Measurements from ENCODE around the gene DPP8. TPM values are rescaled to one million over a fixed set of nuclear protein-coding genes. Genes with fewer than 3 reads are reported as not detected.

Gene DPP8
- total RNA-seq, 1 experiment from 2014 or later, result 34.7 TPM

- Histone ChIP-seq H3K36me3 (no peaks in the 10 kb centered on the region), H3K9me3 (replicated peaks) (no peaks in the 10 kb centered on the region), H3K4me1 (peaks cover 18% of the 10 kb centered on the region; the same call in 1 of the 2 replicates), H3K4me3 (peak overlapping the region; percentile 95), H3K27me3 (no peaks in the 10 kb centered on the region), H3K27ac (peak overlapping the region; percentile 90)
- DNase-seq, result peak; percentile 78 to 93
These were observed 93.4 kb downstream of the DPP8 start for GRCh38 chr15:65423976-65424679.

DNA sequence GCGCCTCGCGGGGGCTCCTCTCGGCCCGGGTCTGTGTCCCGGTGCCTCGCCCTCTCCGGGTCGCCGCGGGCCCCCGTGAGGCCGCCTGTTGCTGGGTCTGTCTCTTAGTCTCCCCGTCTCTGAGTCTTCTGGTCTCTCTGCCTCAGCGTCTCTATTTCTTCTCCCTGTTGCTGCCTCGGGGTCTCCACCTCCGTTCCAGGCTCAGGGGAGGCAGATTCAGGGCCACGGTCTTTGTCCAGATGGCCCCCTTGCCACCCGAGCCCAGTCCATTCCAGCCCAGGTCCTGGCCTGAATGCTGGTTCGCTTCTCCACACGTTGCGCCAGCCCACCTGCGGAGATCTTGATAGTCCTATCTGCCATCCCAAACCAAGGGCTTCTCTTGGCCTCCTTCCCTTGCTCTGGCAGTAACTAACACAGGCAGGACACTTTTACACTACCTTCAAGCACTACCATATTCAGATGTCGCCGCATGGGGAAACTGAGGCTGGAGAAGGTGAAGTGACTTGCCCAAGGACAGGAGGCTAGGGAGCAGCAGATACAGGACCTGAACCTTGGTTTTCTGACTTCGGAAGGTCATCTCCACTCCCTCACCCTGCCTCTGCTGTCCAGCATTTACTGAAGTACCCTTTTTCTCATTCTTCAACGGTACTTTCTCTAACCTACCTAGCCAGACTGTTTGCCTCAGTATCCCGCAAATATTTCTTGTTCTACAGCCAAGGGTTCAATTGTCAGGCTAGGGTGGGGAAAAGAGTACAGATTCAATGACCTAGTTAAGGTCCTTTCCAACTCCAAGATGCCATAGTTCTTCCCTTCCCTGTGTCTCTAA is 94.1 kb downstream of the DPP8 start:
- peak; percentile 33 to 61 for DNase-seq
- peak overlapping the region; percentile 90 for H3K27ac ChIP-seq
- no peaks in the 10 kb centered on the region for H3K27me3 ChIP-seq

GRCh38 chr15:65421360-65422215 is 95.9 kb downstream of the DPP8 start:
- H3K4me1 ChIP-seq, result peaks cover 30% of the 10 kb centered on the region
- H3K9me3 ChIP-seq (replicated peaks), result no peaks in the 10 kb centered on the region
- H3K4me3 ChIP-seq, result peak overlapping the region; percentile 95
- peak overlapping the region; percentile 84 for H3K27ac ChIP-seq
- H3K27me3 ChIP-seq, result no peaks in the 10 kb centered on the region
- peak; percentile 98 for DNase-seq
- no peaks in the 10 kb centered on the region for H3K36me3 ChIP-seq

More for the DNA sequence above, 94.1 kb downstream of the DPP8 start:
- no peaks in the 10 kb centered on the region for H3K9me3 ChIP-seq (replicated peaks)
- H3K36me3 ChIP-seq, result no peaks in the 10 kb centered on the region
- peaks cover 18% of the 10 kb centered on the region; the same call in 1 of the 2 replicates for H3K4me1 ChIP-seq
- peak overlapping the region; percentile 95 for H3K4me3 ChIP-seq

DNA sequence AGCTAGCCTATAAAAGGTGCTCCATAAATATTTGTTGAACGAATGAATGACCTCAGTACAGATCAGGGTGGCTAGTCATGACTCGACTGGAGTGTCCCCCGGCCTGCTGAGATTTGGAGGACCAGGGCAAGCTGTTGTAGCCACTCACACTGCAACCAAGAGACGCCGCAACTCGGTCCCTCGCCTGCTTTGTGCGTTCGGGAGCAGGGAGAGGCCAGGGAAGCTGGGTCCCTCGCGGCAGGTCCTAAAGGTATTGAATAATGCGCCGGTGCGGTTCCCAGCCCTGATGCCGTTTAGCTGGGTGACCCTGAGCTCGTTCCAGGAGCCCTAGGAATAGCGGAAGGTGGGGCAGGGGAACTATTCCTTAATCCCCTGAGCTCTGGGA is 96.5 kb downstream of the DPP8 start:
- Histone ChIP-seq H3K9me3 (replicated peaks) (no peaks in the 10 kb centered on the region), H3K4me1 (peaks cover 36% of the 10 kb centered on the region), H3K27me3 (no peaks in the 10 kb centered on the region), H3K27ac (peak overlapping the region; percentile 84), H3K36me3 (no peaks in the 10 kb centered on the region), H3K4me3 (peak overlapping the region; percentile 95)
- DNase-seq, result no peak

- Histone ChIP-seq H3K27me3 (no peaks in the 10 kb centered on the region), H3K9me3 (replicated peaks) (no peaks in the 10 kb centered on the region), H3K36me3 (no peaks in the 10 kb centered on the region), H3K4me1 (peaks cover 49% of the 10 kb centered on the region), H3K27ac (no peak overlapping the region), H3K4me3 (no peak overlapping the region)
- no peak for DNase-seq
These were observed 98.9 kb downstream of the DPP8 start for GRCh38 chr15:65418596-65418995.

DNA sequence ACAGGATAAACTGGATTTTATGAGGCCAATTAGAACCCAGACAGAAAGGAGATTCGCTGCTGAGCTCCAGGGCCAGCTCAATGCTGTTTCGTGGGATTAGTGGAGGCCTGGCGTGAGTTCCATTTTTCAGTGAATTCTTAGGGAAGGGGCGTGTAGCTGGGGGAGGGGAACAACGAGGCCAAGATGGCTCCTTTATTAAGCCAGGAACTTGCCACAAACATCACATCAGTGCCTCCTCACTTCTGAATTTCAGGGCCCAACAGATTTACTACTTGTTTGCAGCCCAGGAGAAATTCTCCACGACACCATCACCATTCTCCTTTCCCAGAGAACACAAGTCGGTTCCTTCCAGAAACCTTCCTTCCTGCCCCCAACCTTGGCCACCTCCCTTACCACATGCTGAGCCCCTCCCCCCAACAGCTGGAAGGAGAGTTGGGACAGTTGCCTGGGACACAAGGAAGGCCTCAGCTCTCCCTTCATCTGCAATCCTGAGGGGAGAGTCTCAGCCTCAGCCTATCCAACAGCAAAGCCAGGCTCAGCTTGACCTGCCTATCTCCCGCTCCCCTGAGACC is 100.6 kb downstream of the DPP8 start:
- DNase-seq, result peak; percentile 94 to 96
- Histone ChIP-seq H3K27ac (peak overlapping the region; percentile 88), H3K4me1 (peaks cover 52% of the 10 kb centered on the region), H3K36me3 (no peaks in the 10 kb centered on the region), H3K27me3 (no peaks in the 10 kb centered on the region), H3K9me3 (replicated peaks) (no peaks in the 10 kb centered on the region), H3K4me3 (peak overlapping the region; percentile 33)

GRCh38 chr15:65414841-65415621 is 102.5 kb downstream of the DPP8 start:
- H3K4me3 ChIP-seq, result peak overlapping the region; percentile 9; the same call in 1 of the 2 replicates
- H3K36me3 ChIP-seq, result no peaks in the 10 kb centered on the region
- DNase-seq, result peak; percentile 98 to 99
- H3K9me3 ChIP-seq (replicated peaks), result no peaks in the 10 kb centered on the region
- H3K27me3 ChIP-seq, result no peaks in the 10 kb centered on the region
- peaks cover 43% of the 10 kb centered on the region for H3K4me1 ChIP-seq
- peak overlapping the region; percentile 76 for H3K27ac ChIP-seq

DNA sequence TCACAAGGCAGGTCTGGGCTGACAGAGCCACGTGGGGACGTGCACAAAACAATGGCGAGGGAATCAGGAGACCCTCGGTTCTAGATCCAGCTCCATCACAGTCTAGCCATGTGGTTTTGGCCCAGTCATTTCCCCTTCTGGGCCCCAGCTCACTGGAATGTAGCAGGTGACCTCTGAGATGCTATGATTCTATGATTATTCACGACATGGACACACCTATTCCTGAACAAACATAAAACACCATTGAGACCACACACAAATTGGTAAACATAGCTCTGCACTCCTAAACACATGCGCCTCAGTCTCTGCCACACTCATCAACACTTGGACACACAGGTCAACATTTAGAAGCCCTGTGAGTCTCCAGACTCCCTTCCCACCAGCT is 103.7 kb downstream of the DPP8 start:
- Histone ChIP-seq H3K9me3 (replicated peaks) (no peaks in the 10 kb centered on the region), H3K27ac (peak overlapping the region; percentile 76; the same call in 1 of the 2 replicates), H3K36me3 (no peaks in the 10 kb centered on the region), H3K27me3 (no peaks in the 10 kb centered on the region), H3K4me3 (no peak overlapping the region), H3K4me1 (peaks cover 52% of the 10 kb centered on the region)
- DNase-seq, result no peak

DNA sequence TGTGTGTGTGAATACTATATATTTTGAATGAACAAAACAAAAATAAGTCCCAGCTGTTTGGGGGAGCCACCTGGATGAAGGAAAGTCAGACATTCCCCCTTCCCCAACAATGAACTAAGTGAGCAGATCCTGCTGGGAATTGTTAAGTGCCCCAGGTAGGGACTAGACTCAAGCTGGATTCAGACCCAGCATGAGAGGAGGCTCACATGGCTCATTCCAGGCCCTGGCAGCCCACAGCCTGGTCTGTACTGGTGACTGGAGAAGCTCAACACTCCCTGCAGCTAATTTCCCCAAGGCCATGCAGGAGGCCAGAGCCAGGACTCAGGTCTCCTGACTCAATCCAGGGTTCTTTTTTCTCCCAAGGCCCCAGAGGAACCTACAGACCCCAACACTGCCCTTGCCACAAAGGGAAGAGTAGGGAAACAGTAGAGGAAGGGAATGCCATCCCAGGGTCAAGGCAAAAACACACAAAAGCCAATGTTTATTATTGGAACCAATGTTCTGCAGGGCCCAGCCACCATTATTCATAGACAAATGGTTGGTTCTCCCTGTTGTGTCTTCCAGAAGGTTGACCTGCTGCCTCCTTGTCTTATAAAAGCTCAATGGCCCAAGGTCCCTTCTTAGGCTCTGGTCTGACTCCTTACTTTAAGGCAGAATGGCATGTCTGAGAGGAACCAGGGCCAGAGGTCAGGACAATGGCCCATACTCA is 104.3 kb downstream of the DPP8 start:
- DNase-seq, result no peak
- Histone ChIP-seq H3K27ac (no peak overlapping the region; the same call in 1 of the 2 replicates), H3K4me1 (peaks cover 56% of the 10 kb centered on the region), H3K36me3 (no peaks in the 10 kb centered on the region), H3K4me3 (no peak overlapping the region), H3K27me3 (no peaks in the 10 kb centered on the region), H3K9me3 (replicated peaks) (no peaks in the 10 kb centered on the region)

- no peaks in the 10 kb centered on the region for H3K27me3 ChIP-seq
- no peaks in the 10 kb centered on the region for H3K9me3 ChIP-seq (replicated peaks)
- no peak for DNase-seq
- peaks cover 56% of the 10 kb centered on the region for H3K4me1 ChIP-seq
- no peaks in the 10 kb centered on the region for H3K36me3 ChIP-seq
- H3K27ac ChIP-seq, result no peak overlapping the region
- H3K4me3 ChIP-seq, result no peak overlapping the region
These were observed 104.9 kb downstream of the DPP8 start for GRCh38 chr15:65412556-65412955.

GRCh38 chr15:65411465-65412071 is 105.9 kb downstream of the DPP8 start:
- no peaks in the 10 kb centered on the region for H3K27me3 ChIP-seq
- no peak for DNase-seq
- peaks cover 52% of the 10 kb centered on the region for H3K4me1 ChIP-seq
- no peaks in the 10 kb centered on the region for H3K9me3 ChIP-seq (replicated peaks)
- no peak overlapping the region for H3K27ac ChIP-seq
- H3K4me3 ChIP-seq, result no peak overlapping the region
- H3K36me3 ChIP-seq, result no peaks in the 10 kb centered on the region

GRCh38 chr15:65410972-65411371 is 106.5 kb downstream of the DPP8 start:
- Histone ChIP-seq H3K27me3 (no peaks in the 10 kb centered on the region), H3K36me3 (no peaks in the 10 kb centered on the region), H3K27ac (no peak overlapping the region), H3K4me3 (no peak overlapping the region), H3K9me3 (replicated peaks) (no peaks in the 10 kb centered on the region), H3K4me1 (peaks cover 52% of the 10 kb centered on the region)
- DNase-seq, result no peak

DNA sequence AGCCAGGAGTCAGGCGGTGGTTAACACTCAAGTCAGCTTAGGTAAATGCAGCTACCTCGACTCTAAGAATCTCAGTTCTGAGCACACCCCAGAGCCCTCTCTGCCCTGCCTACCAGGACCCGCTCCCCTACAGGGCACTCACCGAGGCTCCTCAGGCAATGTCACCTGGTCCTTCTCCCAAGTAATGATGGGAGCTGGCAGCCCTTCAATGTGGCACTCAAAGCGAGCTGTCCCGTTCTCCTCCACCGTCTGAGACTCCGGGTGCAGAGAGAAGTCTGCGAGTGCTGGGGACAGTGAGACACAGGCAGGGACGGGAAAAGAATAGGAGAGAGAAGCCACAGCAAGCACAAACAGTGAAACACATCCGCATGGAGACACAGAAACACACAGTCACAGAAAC is 107.5 kb downstream of the DPP8 start:
- H3K36me3 ChIP-seq, result no peaks in the 10 kb centered on the region
- H3K27ac ChIP-seq, result no peak overlapping the region
- DNase-seq, result no peak
- no peaks in the 10 kb centered on the region for H3K9me3 ChIP-seq (replicated peaks)
- H3K4me1 ChIP-seq, result peaks cover 54% of the 10 kb centered on the region
- H3K4me3 ChIP-seq, result no peak overlapping the region
- H3K27me3 ChIP-seq, result no peaks in the 10 kb centered on the region

Data from SJCRH30 (cell line).